SK-N-SH (cell line): Measurements from ENCODE around the gene FRMD7. TPM values are rescaled to one million over a fixed set of nuclear protein-coding genes. Genes with fewer than 3 reads are reported as not detected.
A peak's percentile ranks its signal among the peaks of the same experiment; 100 is the strongest.

Experiments
- CTCF ChIA-PET: fragments of 300-600, 350-600 bp; formaldehyde crosslinking; extraction: SDS; loops from one replicate; lab custom pipeline; 2021; lab: Yijun Ruan, JAX
- POLR2A ChIA-PET: fragments of 350-600 bp; sonication (Branson Sonifier 250); formaldehyde crosslinking; extraction: SDS; loops from one replicate; lab custom pipeline; 2020; ENCODE audit warnings: antibody characterized with exemption, inconsistent platforms; lab: Yijun Ruan, JAX
- DNase-seq: peaks from one replicate; pipeline ENCODE4 v3.0.0; 2012
- H2AFZ ChIP-seq: fragments of 200-600 bp; sonication (generic); 2 replicates; pipeline ENCODE4 v1.8.1; 2016; ENCODE audit warnings: antibody characterized with exemption, mild to moderate bottlenecking, low read depth
- H3F3A ChIP-seq: fragments of 200-600 bp; sonication (generic); replicated peaks from 2 replicates; pipeline ENCODE3; 2016; ENCODE audit warnings: antibody characterized with exemption, mild to moderate bottlenecking; ENCODE audit not compliant: insufficient read depth
- H3K27ac ChIP-seq, 2 experiments: fragments of 200-500 bp in 1 of 2; fragments of 200-600 bp in 1 of 2; sonication (Bioruptor generic) in 1 of 2; sonication (generic), shearing (Covaris generic) in 1 of 2; 2 replicates each; pipeline versions ENCODE4 v1.5.1 to v1.6.1; 2014 to 2016; ENCODE audit warnings: low read depth in 2 of 2, inconsistent platforms in 1 of 2, low read length in 1 of 2, mild to moderate bottlenecking in 1 of 2, mixed read lengths in 1 of 2
- H3K27me3 ChIP-seq: fragments of 200-600 bp; sonication (generic), shearing (Covaris generic); 2 replicates; pipeline ENCODE4 v1.6.1; 2016; ENCODE audit warnings: mixed run types; ENCODE audit not compliant: insufficient read depth
- H3K36me3 ChIP-seq, 2 experiments: fragments of 200-500 bp in 1 of 2; fragments of 200-600 bp in 1 of 2; sonication (Bioruptor generic) in 1 of 2; sonication (generic) in 1 of 2; replicated peaks in 1 of 2; 2 replicates each; pipeline versions ENCODE3 to v1.5.1; 2014 to 2016; ENCODE audit warnings: low read length in 1 of 2, mild to moderate bottlenecking in 1 of 2; ENCODE audit not compliant: insufficient read depth in 2 of 2, control insufficient read depth in 1 of 2
- H3K4me1 ChIP-seq, 2 experiments: fragments of 200-500 bp in 1 of 2; fragments of 200-600 bp in 1 of 2; sonication (Bioruptor generic) in 1 of 2; sonication (generic), shearing (Covaris generic) in 1 of 2; 2 replicates each; pipeline versions ENCODE4 v1.5.1 to v1.6.1; 2014 to 2016; ENCODE audit warnings: low read depth in 1 of 2, low read length in 1 of 2, mixed run types in 1 of 2; ENCODE audit not compliant: insufficient read depth in 2 of 2, control insufficient read depth in 1 of 2
- H3K4me2 ChIP-seq: fragments of 200-600 bp; sonication (generic), shearing (Covaris generic); 2 replicates; pipeline ENCODE4 v1.6.1; 2017; ENCODE audit warnings: mixed run types
- H3K4me3 ChIP-seq, 2 experiments: fragments of 200-500 bp in 1 of 2; fragments of 200-600 bp in 1 of 2; sonication (Bioruptor generic) in 1 of 2; sonication (generic), shearing (Covaris generic) in 1 of 2; 2 replicates each; pipeline versions ENCODE4 v1.5.1 to v1.8.1; 2014 to 2016; ENCODE audit warnings: low read depth in 2 of 2, inconsistent platforms in 1 of 2, low read length in 1 of 2, mild to moderate bottlenecking in 1 of 2, mixed read lengths in 1 of 2, moderate library complexity in 1 of 2
- H3K79me2 ChIP-seq: fragments of 200-600 bp; sonication (generic); 2 replicates; pipeline ENCODE4 v1.8.1; 2017; ENCODE audit warnings: mild to moderate bottlenecking; ENCODE audit not compliant: insufficient read depth
- H3K9ac ChIP-seq: fragments of 200-600 bp; sonication (generic); 2 replicates; pipeline ENCODE4 v1.6.1; 2017; ENCODE audit warnings: mixed run types
- H3K9me2 ChIP-seq: fragments of 200-600 bp; sonication (generic); 2 replicates; pipeline ENCODE4 v1.6.1; 2017; ENCODE audit warnings: mixed run types
- H3K9me3 ChIP-seq: fragments of 200-600 bp; sonication (generic); 2 replicates; pipeline ENCODE4 v1.6.1; 2017; ENCODE audit warnings: mixed run types, mild to moderate bottlenecking, moderate library complexity
- H4K20me1 ChIP-seq: fragments of 200-600 bp; sonication (generic); 2 replicates; pipeline ENCODE4 v1.6.1; 2017; ENCODE audit warnings: mild to moderate bottlenecking, mixed run types; ENCODE audit not compliant: insufficient read depth
- FOXJ3 ChIP-seq: sonication (generic); formaldehyde crosslinking; IDR thresholded peaks from 2 replicates; pipeline ENCODE4 v1.5.1; 2020; ENCODE audit warnings: mild to moderate bottlenecking, missing genetic modification reagents
- FOXM1 ChIP-seq: IDR thresholded peaks from 2 replicates; pipeline ENCODE4 v1.4.0; 2012; ENCODE audit warnings: low read depth, mild to moderate bottlenecking
- JUND ChIP-seq: IDR thresholded peaks from 2 replicates; pipeline ENCODE4 v1.4.0; 2012
- NRF1 ChIP-seq: IDR thresholded peaks from 2 replicates; pipeline ENCODE4 v1.6.1; 2012; ENCODE audit warnings: low read depth, mild to moderate bottlenecking, low read length
- POLR2AphosphoS5 ChIP-seq: IDR thresholded peaks from 2 replicates; pipeline ENCODE4 v1.6.1; 2012; ENCODE audit warnings: low read depth, low read length
- RAD21 ChIP-seq: IDR thresholded peaks from 2 replicates; pipeline ENCODE4 v1.6.1; 2012; ENCODE audit warnings: mild to moderate bottlenecking, low read length
- RCOR1 ChIP-seq: fragments of 150-350 bp; IDR thresholded peaks from 2 replicates; pipeline ENCODE4 v1.6.1; 2017; ENCODE audit warnings: antibody characterized with exemption, low read length
- SMC3 ChIP-seq: IDR thresholded peaks from 2 replicates; pipeline ENCODE4 v1.6.1; 2012; ENCODE audit warnings: low read depth, low read length, improper control_type of control experiment
- YY1 ChIP-seq: IDR thresholded peaks from 2 replicates; pipeline ENCODE4 v1.4.0; 2012; ENCODE audit warnings: low read depth, mild to moderate bottlenecking
- WGBS: methylation state at CpG from one replicate; pipeline ENCODE4 v1.1.6; 2017; ENCODE audit warnings: low lambda C conversion rate; 5-methylcytosine and 5-hydroxymethylcytosine counted together
- polyA plus RNA-seq, 3 experiments: library from polyadenylated mRNA; depleted of rRNA; stranded (reverse); fragments of >200 nt; gene quantifications; 2 replicates each; pipeline ENCODE4 v1.2.3, GENCODE V29; 2012
- TF ChIP-seq, protein P1 (sequence below): fragments of 200-600 bp; sonication (generic); IDR thresholded peaks from 2 replicates; pipeline ENCODE4 v1.6.1; 2017; ENCODE audit warnings: antibody characterized with exemption, mild to moderate bottlenecking, moderate library complexity
- TF ChIP-seq, protein P2 (sequence below): IDR thresholded peaks from 2 replicates; pipeline ENCODE4 v1.4.0; 2012; ENCODE audit warnings: low read depth, borderline replicate concordance

The FRMD7 gene
- polyA plus RNA-seq, 1 of the 3 experiments (the other 2 are of a cell fraction) = not detected

DNA sequence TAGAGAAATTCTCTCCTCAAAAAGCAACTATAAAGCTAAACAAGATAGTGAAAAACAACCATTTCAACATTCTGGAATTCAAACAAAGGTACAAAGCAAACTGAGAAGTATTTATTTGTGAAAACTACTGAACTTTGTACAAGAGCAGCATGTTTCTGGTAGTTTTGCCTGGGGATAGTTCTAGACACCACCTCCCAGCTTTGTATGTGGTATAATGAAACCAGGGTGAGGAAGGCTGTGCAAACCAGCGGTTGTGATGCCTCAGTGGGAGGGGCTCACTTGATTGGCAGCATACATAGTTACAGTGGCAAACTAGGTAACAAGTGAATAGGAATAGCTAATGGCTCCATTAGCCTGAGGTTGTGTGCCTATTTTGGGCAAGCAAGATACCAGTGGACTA, 18.6 kb upstream of the FRMD7 start:
- Histone ChIP-seq H3K27me3 (no peaks in the 10 kb centered on the region; the same call in 1 of the 2 replicates), H3K9me2 (no peaks in the 10 kb centered on the region), H3K79me2 (no peaks in the 10 kb centered on the region), H3K9ac (no peak overlapping the region), H3K36me3 (no peaks in the 10 kb centered on the region), H3K4me3 (no peak overlapping the region), H3K9me3 (no peaks in the 10 kb centered on the region), H3K4me2 (no peak overlapping the region), H3K27ac (no peak overlapping the region), H3F3A (no peaks in the 10 kb centered on the region), H3K4me1 (no peaks in the 10 kb centered on the region), H4K20me1 (no peaks in the 10 kb centered on the region), H2AFZ (no peak overlapping the region)
- no peak for TF ChIP-seq JUND
- TF ChIP-seq RCOR1 = no peak
- no peak for TF ChIP-seq RAD21
- no peak for TF ChIP-seq NRF1
- TF ChIP-seq YY1 = no peak
- TF ChIP-seq, protein P1, sequence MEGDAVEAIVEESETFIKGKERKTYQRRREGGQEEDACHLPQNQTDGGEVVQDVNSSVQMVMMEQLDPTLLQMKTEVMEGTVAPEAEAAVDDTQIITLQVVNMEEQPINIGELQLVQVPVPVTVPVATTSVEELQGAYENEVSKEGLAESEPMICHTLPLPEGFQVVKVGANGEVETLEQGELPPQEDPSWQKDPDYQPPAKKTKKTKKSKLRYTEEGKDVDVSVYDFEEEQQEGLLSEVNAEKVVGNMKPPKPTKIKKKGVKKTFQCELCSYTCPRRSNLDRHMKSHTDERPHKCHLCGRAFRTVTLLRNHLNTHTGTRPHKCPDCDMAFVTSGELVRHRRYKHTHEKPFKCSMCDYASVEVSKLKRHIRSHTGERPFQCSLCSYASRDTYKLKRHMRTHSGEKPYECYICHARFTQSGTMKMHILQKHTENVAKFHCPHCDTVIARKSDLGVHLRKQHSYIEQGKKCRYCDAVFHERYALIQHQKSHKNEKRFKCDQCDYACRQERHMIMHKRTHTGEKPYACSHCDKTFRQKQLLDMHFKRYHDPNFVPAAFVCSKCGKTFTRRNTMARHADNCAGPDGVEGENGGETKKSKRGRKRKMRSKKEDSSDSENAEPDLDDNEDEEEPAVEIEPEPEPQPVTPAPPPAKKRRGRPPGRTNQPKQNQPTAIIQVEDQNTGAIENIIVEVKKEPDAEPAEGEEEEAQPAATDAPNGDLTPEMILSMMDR = no peak
- TF ChIP-seq FOXJ3 (CRISPR knock-in tag) = no peak
- ChIA-PET CTCF (interaction anchor here (0.9 kb wide), 1 partner anchor 76 kb away, joined by 4 read pairs; no protein-coding TSS in a partner anchor), POLR2A (no interaction called here)
- no peak for DNase-seq
- 21% methylated on average over 1 of the region's 1 CpG for WGBS

DNA sequence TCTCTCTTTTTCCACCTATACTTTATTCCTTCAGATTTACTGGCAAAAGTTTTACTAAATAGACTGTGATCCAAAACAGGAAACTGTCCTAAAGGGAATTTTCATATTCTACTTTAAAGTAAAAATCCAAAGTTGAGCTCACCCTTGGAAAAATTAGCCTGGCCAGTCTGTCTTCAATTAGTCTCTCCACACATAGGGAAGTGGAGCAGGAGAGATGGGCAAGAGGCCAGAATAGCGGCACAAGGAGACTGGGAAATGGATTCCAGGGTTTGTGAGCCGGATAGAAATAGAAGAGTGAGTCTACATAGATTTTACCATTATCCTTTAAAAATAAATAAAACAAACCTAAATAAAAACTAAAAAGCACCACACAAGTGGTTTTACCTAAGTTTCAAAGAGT, 16.2 kb upstream of the FRMD7 start:
- H3K36me3 ChIP-seq = no peaks in the 10 kb centered on the region
- H3K4me2 ChIP-seq = no peak overlapping the region
- H3K9me2 ChIP-seq = no peaks in the 10 kb centered on the region
- POLR2A ChIA-PET = no interaction called here
- TF ChIP-seq POLR2AphosphoS5 (no peak), FOXM1 (no peak), SMC3 (no peak)
- TF ChIP-seq, protein P2, sequence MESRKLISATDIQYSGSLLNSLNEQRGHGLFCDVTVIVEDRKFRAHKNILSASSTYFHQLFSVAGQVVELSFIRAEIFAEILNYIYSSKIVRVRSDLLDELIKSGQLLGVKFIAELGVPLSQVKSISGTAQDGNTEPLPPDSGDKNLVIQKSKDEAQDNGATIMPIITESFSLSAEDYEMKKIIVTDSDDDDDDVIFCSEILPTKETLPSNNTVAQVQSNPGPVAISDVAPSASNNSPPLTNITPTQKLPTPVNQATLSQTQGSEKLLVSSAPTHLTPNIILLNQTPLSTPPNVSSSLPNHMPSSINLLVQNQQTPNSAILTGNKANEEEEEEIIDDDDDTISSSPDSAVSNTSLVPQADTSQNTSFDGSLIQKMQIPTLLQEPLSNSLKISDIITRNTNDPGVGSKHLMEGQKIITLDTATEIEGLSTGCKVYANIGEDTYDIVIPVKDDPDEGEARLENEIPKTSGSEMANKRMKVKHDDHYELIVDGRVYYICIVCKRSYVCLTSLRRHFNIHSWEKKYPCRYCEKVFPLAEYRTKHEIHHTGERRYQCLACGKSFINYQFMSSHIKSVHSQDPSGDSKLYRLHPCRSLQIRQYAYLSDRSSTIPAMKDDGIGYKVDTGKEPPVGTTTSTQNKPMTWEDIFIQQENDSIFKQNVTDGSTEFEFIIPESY = no peak
- peak; percentile 16 for DNase-seq
- CTCF ChIA-PET = no interaction called here
- no peak overlapping the region for H3K9ac ChIP-seq
- no peak overlapping the region for H3K4me3 ChIP-seq
- WGBS = 23% methylated on average over 2 of the region's 2 CpGs
- no peak overlapping the region for H2AFZ ChIP-seq
- H4K20me1 ChIP-seq = no peaks in the 10 kb centered on the region
- H3K79me2 ChIP-seq = no peaks in the 10 kb centered on the region
- H3K27me3 ChIP-seq = no peaks in the 10 kb centered on the region
- H3K9me3 ChIP-seq = no peaks in the 10 kb centered on the region
- no peaks in the 10 kb centered on the region for H3F3A ChIP-seq
- no peak overlapping the region; a peak in 1 of 4 replicates for H3K27ac ChIP-seq
- no peaks in the 10 kb centered on the region for H3K4me1 ChIP-seq
